ENCODE results near the gene RAP1B. TPM values are rescaled to one million over a fixed set of nuclear protein-coding genes. Genes with fewer than 3 reads are reported as not detected.

The RAP1B gene
- total and polyA plus RNA-seq, 3 donors from 2014 or later = 133 to 200 (median 190) TPM

GRCh38 chr12:68695454-68695853 is 84.8 kb downstream of the RAP1B start:
- H3K36me3 ChIP-seq (ENCODE audit: low read depth, missing control alignments) = no peaks in the 10 kb centered on the region
- no peak overlapping the region for H3K4me3 ChIP-seq
- no peaks in the 10 kb centered on the region for H3K4me1 ChIP-seq
- no peaks in the 10 kb centered on the region for H3K9me3 ChIP-seq
- H3K27ac ChIP-seq = no peak overlapping the region
- TF ChIP-seq CTCF (IDR thresholded peaks at IDR 0.05) (no peak), POLR2A (IDR thresholded peaks at IDR 0.05) (no peak)
- intact Hi-C loops (cut with DNase I; ENCODE audit: low total_unique reads) = no loop called here
- no peak for DNase-seq
- H3K27me3 ChIP-seq = no peaks in the 10 kb centered on the region

- H3K4me3 ChIP-seq = no peak overlapping the region
- WGBS, 2 donors = 65 to 89% methylated on average over 1 of the region's 1 CpG
- intact Hi-C loops (cut with DNase I; ENCODE audit: low total_unique reads) = no loop called here
- TF ChIP-seq CTCF (IDR thresholded peaks at IDR 0.05) (no peak), POLR2A (IDR thresholded peaks at IDR 0.05) (no peak)
- no peak overlapping the region for H3K27ac ChIP-seq
- DNase-seq = no peak
- H3K27me3 ChIP-seq = no peaks in the 10 kb centered on the region
- no peaks in the 10 kb centered on the region for H3K9me3 ChIP-seq
- no peaks in the 10 kb centered on the region for H3K4me1 ChIP-seq
- no peaks in the 10 kb centered on the region for H3K36me3 ChIP-seq (ENCODE audit: low read depth, missing control alignments)
Measured at GRCh38 chr12:68699486-68699885, 88.8 kb downstream of the RAP1B start.

Small RNAs within 50 kb of the gene (small RNA-seq; reads per million reads assigned to genes)
- gene RF00017 (0 reads per million in 2 donors), gene SNORA70G (0 reads per million in 2 donors)

Other genes starting within 250 kb of the RAP1B start
- gene NUP107, start 76.1 kb downstream of the RAP1B start, total RNA-seq = 10 to 100 TPM; 63.4 to 76.1 TPM
- gene NUP107, start 76.1 kb downstream of the RAP1B start, polyA plus RNA-seq (ENCODE audit: insufficient read depth, low read depth, low replicate concordance) = 40.3 TPM
- gene SLC35E3, start 135.3 kb downstream of the RAP1B start, total RNA-seq = 1 to 10 TPM; 5.2 to 7.1 TPM
- 9.3 TPM for gene SLC35E3, start 135.3 kb downstream of the RAP1B start, polyA plus RNA-seq (ENCODE audit: insufficient read depth, low read depth, low replicate concordance)
- 10 to 100 TPM; 40.6 to 56.1 TPM for gene MDM2, start 197.3 kb downstream of the RAP1B start, total RNA-seq
- gene MDM2, start 197.3 kb downstream of the RAP1B start, polyA plus RNA-seq (ENCODE audit: insufficient read depth, low read depth, low replicate concordance) = 28.8 TPM